K562 (cell line): ENCODE data around the gene ARHGAP26. TPM values are rescaled to one million over a fixed set of nuclear protein-coding genes. Genes with fewer than 3 reads are reported as not detected.

Experiments
- ATAC-seq: fragments of 200-7000 bp; cut with Tn5 transposase; 3 replicates; pipeline ENCODE4 v1.9.1; 2020; ENCODE audit warnings: moderate library complexity
- BruUV-seq: library from RNA; stranded (reverse); fragments of 400-500 nt; replicated peaks from 2 replicates; lab custom pipeline; 2021; lab: Mats Ljungman, UMichigan
- CTCF ChIA-PET: fragments of 300-600 bp; formaldehyde crosslinking; extraction: SDS; loops from one replicate; lab custom pipeline; 2021; ENCODE audit warnings: low intra/inter-chr PET ratio; lab: Yijun Ruan, JAX
- POLR2A ChIA-PET: fragments of 300-600, 350-650 bp; sonication (Branson Sonifier 250); formaldehyde crosslinking; extraction: SDS; loops from one replicate; lab custom pipeline; 2021; ENCODE audit warnings: antibody characterized with exemption, inconsistent platforms; lab: Yijun Ruan, JAX
- DNase-seq, 4 experiments: peaks; one replicate each; pipeline versions ENCODE4 v3.0.0 to v3.0.0-alpha.2; 2011 to 2018; ENCODE audit warnings: low spot score in 3 of 4, mixed read lengths in 3 of 4; ENCODE audit errors: extremely low read depth in 1 of 4
- FAIRE-seq: peaks from 2 replicates; lab custom pipeline; 2011; peaks lifted over from hg19 to GRCh38; lab: Jason Lieb, UNC
- H2AFZ ChIP-seq: 2 replicates; pipeline ENCODE4 v1.6.0; 2011; ENCODE audit warnings: low read depth, low read length, control low read depth, inconsistent platforms
- H3K27ac ChIP-seq: fragments of 200-600 bp; 3 replicates; pipeline ENCODE4 v1.8.0; 2011; ENCODE audit warnings: low read depth, mild to moderate bottlenecking, control low read depth, inconsistent platforms, low read length, moderate library complexity, mixed read lengths; ENCODE audit errors: extremely low read depth
- H3K27me3 ChIP-seq, 2 experiments: fragments of 300-600 bp in 1 of 2; 2 replicates in 1 of 2; 3 replicates in 1 of 2; pipeline versions ENCODE4 v1.6.0 to v1.8.0; 2011; ENCODE audit warnings: inconsistent platforms in 2 of 2, low read length in 2 of 2, mild to moderate bottlenecking in 1 of 2, mixed read lengths in 1 of 2, moderate library complexity in 1 of 2; ENCODE audit not compliant: control insufficient read depth in 2 of 2, insufficient read depth in 2 of 2
- H3K36me3 ChIP-seq: fragments of 300-600 bp; 3 replicates; pipeline ENCODE4 v1.8.0; 2011; ENCODE audit warnings: mild to moderate bottlenecking, low read length, inconsistent platforms; ENCODE audit not compliant: control insufficient read depth, insufficient read depth
- H3K4me1 ChIP-seq, 2 experiments: fragments of 200-600 bp in 1 of 2; replicated peaks in 1 of 2; 2 replicates in 1 of 2; 3 replicates in 1 of 2; pipeline versions ENCODE4 v1.5.1 to v1.8.0; 2011; ENCODE audit warnings: inconsistent platforms in 2 of 2, low read length in 2 of 2, mild to moderate bottlenecking in 1 of 2, mixed read lengths in 1 of 2, moderate library complexity in 1 of 2; ENCODE audit not compliant: control insufficient read depth in 2 of 2, insufficient read depth in 2 of 2
- H3K4me2 ChIP-seq: 2 replicates; pipeline ENCODE4 v1.6.1; 2011; ENCODE audit warnings: low read length, control low read depth, inconsistent platforms, mixed read lengths; ENCODE audit not compliant: insufficient read depth
- H3K4me3 ChIP-seq: fragments of 200-600 bp; sonication (generic), shearing (Covaris generic); 2 replicates; pipeline ENCODE4 v1.5.1; 2016; ENCODE audit warnings: control low read depth, inconsistent platforms
- H3K79me2 ChIP-seq: fragments of 200-600 bp; 3 replicates; pipeline ENCODE4 v1.8.0; 2011; ENCODE audit warnings: low read length, inconsistent platforms; ENCODE audit not compliant: control insufficient read depth, insufficient read depth
- H3K9ac ChIP-seq, 2 experiments: 2 replicates each; pipeline versions ENCODE4 v1.6.0 to v1.6.1; 2011; ENCODE audit warnings: low read depth in 2 of 2, low read length in 2 of 2, control low read depth in 1 of 2, inconsistent platforms in 1 of 2, mild to moderate bottlenecking in 1 of 2, mixed read lengths in 1 of 2; ENCODE audit not compliant: insufficient read depth in 1 of 2
- H3K9me1 ChIP-seq: one replicate; pipeline ENCODE4 v1.6.0; 2011; ENCODE audit warnings: inconsistent platforms, mild to moderate bottlenecking, low read length, moderate library complexity; ENCODE audit not compliant: control insufficient read depth, insufficient read depth
- H3K9me3 ChIP-seq: replicated peaks from 2 replicates; pipeline ENCODE4 v1.5.1; 2011; ENCODE audit warnings: low read depth, low read length, inconsistent platforms; ENCODE audit not compliant: control insufficient read depth, insufficient read depth
- H4K20me1 ChIP-seq: replicated peaks from 2 replicates; pipeline ENCODE4 v1.6.1; 2011; ENCODE audit warnings: low read length, inconsistent platforms, mixed read lengths; ENCODE audit not compliant: control insufficient read depth, insufficient read depth
- ADNP ChIP-seq: fragments of 200-800 bp; sonication (Bioruptor generic); IDR thresholded peaks from 2 replicates; pipeline ENCODE4 v1.6.1; 2016; ENCODE audit warnings: missing genetic modification characterization, missing compliant biosample characterization
- POLR2AphosphoS2 ChIP-seq: IDR thresholded peaks from 2 replicates; pipeline ENCODE4 v1.6.1; 2012; ENCODE audit warnings: low read length, improper control_type of control experiment
- SP2 ChIP-seq: IDR thresholded peaks from 2 replicates; pipeline ENCODE4 v1.6.1; 2011; ENCODE audit warnings: mild to moderate bottlenecking, low read depth, low read length, moderate library complexity; ENCODE audit not compliant: poor library complexity, severe bottlenecking; ENCODE audit errors: extremely low read depth
- ZFP1 ChIP-seq: fragments of 450-650 bp; formaldehyde crosslinking; IDR thresholded peaks from 2 replicates; pipeline ENCODE4 v1.4.0; 2020; ENCODE audit warnings: mild to moderate bottlenecking, mixed read lengths
- ZNF224 ChIP-seq: sonication (generic); formaldehyde crosslinking; IDR thresholded peaks from 2 replicates; pipeline ENCODE4 v1.8.0; 2022; ENCODE audit warnings: mild to moderate bottlenecking, missing genetic modification reagents
- ZNF431 ChIP-seq: sonication (generic); formaldehyde crosslinking; IDR thresholded peaks from 2 replicates; pipeline ENCODE4 v1.8.0; 2022; ENCODE audit warnings: mild to moderate bottlenecking, missing genetic modification reagents
- WGBS: fragments of 100-300 bp; shearing (Covaris generic); methylation state at CpG from one replicate; pipeline ENCODE4 v1.1.6; 2016; ENCODE audit warnings: low coverage, mixed read lengths; ENCODE audit not compliant: insufficient coverage; ENCODE audit errors: missing lambda C conversion rate; 5-methylcytosine and 5-hydroxymethylcytosine counted together
- in situ Hi-C: fragments of 300-500 bp; cut with MboI; formaldehyde crosslinking; loops from 4 replicates; pipeline ENCODE4 v1.15.0; 2018; ENCODE audit warnings: inconsistent platforms, mixed read lengths
- intact Hi-C: fragments of 100-400 bp; cut with micrococcal nuclease; formaldehyde crosslinking; loops from 2 replicates; pipeline ENCODE4 v1.14.2; 2022
- polyA plus RNA-seq, 8 experiments: library from polyadenylated mRNA; depleted of rRNA in 4 of 8; stranded (reverse) in 5 of 8; unstranded in 3 of 8; fragments of >200 nt; fragmentation: Nextera tagmentation in 2 of 8; fragmentation: Illumina TruSeq in 1 of 8; extraction: Ambion mirVana in 2 of 8; extraction: Trizol in 1 of 8; gene quantifications; 2 replicates each; pipeline versions ENCODE4 v1.2.1 to v1.2.3, GENCODE V29; 2011 to 2014; ENCODE audit warnings: inconsistent platforms in 1 of 8, missing spikeins in 1 of 8
- total RNA-seq, 7 experiments: library from RNA; depleted of rRNA in 6 of 7; stranded (reverse); fragments of >200 nt in 6 of 7; fragmentation: Illumina TruSeq in 2 of 7; extraction: Trizol in 2 of 7; gene quantifications; 2 replicates each; pipeline versions ENCODE4 v1.2.1 to v1.2.3, GENCODE V29; 2011 to 2021; ENCODE audit warnings: low replicate concordance in 1 of 7
- TF ChIP-seq, protein P1 (sequence below): fragments of 250-450 bp; sonication (Bioruptor Pico); IDR thresholded peaks from 2 replicates; pipeline ENCODE4 v1.5.0; 2020; ENCODE audit warnings: mild to moderate bottlenecking, borderline replicate concordance
- TF ChIP-seq, protein P2 (sequence below), 2 experiments: fragments of 450-650 bp; IDR thresholded peaks; 2 replicates each; pipeline ENCODE4 v1.6.1; 2016

Gene ARHGAP26
- total and polyA plus RNA-seq, 9 of the 15 experiments (the other 6 are each of a cell fraction or from before 2014, with no cell fraction given): 0.13 to 1.1 (median 0.55) TPM

DNA sequence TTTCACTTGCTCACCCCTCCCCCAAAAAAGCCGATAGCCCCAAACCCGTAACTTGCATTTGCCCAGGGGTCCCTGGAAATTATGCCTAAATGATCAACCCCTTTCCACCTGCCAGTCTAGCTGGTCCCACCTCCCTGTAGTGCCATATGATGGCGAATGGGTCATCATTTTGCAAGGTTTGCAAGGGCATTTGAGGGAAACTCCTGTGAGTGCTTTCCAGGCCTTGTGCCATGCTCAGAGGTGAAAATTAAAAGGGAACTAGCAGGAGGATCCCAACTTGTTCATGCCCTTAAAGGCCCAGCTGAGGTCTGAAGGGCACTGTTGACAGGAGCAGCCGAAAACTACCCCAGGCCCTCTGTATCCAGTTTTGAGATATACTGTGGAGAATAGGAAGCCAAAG, 440.4 kb downstream of the ARHGAP26 start:
- H3K27ac ChIP-seq: no peak overlapping the region
- TF ChIP-seq ADNP (tag): no peak
- TF ChIP-seq, protein P1, sequence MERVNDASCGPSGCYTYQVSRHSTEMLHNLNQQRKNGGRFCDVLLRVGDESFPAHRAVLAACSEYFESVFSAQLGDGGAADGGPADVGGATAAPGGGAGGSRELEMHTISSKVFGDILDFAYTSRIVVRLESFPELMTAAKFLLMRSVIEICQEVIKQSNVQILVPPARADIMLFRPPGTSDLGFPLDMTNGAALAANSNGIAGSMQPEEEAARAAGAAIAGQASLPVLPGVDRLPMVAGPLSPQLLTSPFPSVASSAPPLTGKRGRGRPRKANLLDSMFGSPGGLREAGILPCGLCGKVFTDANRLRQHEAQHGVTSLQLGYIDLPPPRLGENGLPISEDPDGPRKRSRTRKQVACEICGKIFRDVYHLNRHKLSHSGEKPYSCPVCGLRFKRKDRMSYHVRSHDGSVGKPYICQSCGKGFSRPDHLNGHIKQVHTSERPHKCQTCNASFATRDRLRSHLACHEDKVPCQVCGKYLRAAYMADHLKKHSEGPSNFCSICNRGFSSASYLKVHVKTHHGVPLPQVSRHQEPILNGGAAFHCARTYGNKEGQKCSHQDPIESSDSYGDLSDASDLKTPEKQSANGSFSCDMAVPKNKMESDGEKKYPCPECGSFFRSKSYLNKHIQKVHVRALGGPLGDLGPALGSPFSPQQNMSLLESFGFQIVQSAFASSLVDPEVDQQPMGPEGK: no peak
- no peak for TF ChIP-seq POLR2AphosphoS2
- no peak for TF ChIP-seq ZNF431 (CRISPR knock-in tag)
- TF ChIP-seq, protein P2, sequence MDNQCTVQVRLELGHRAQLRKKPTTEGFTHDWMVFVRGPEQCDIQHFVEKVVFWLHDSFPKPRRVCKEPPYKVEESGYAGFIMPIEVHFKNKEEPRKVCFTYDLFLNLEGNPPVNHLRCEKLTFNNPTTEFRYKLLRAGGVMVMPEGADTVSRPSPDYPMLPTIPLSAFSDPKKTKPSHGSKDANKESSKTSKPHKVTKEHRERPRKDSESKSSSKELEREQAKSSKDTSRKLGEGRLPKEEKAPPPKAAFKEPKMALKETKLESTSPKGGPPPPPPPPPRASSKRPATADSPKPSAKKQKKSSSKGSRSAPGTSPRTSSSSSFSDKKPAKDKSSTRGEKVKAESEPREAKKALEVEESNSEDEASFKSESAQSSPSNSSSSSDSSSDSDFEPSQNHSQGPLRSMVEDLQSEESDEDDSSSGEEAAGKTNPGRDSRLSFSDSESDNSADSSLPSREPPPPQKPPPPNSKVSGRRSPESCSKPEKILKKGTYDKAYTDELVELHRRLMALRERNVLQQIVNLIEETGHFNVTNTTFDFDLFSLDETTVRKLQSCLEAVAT (IDR thresholded peaks at IDR 0.05): no peak
- TF ChIP-seq ZNF224 (CRISPR knock-in tag): no peak
- TF ChIP-seq SP2: peak; percentile 3
- TF ChIP-seq ZFP1: no peak
- no peak overlapping the region for H3K4me3 ChIP-seq
- peaks cover 52 to 78% of the 10 kb centered on the region in 2 experiments for H3K4me1 ChIP-seq
- FAIRE-seq: no peak
- CTCF ChIA-PET: no interaction called here
- 98% methylated on average over 4 of the region's 4 CpGs for WGBS
- H3K36me3 ChIP-seq: no peaks in the 10 kb centered on the region
- intact Hi-C loops (loop anchor here (10.0 kb wide), 1 partner anchor 374 kb away; no protein-coding TSS in a partner anchor), in situ Hi-C loops (no loop called here)
- no TSS peak for BruUV-seq
- no peaks in the 10 kb centered on the region for H3K27me3 ChIP-seq
- no peak for DNase-seq
- no peaks in the 10 kb centered on the region for H3K9me1 ChIP-seq
- H3K79me2 ChIP-seq: no peaks in the 10 kb centered on the region
- H4K20me1 ChIP-seq: no peaks in the 10 kb centered on the region
- no peak for ATAC-seq
- POLR2A ChIA-PET: no interaction called here
- H2AFZ ChIP-seq: peak overlapping the region; percentile 89
- no peak overlapping the region for H3K4me2 ChIP-seq
- no peak overlapping the region for H3K9ac ChIP-seq
- H3K9me3 ChIP-seq: no peaks in the 10 kb centered on the region
